PC-3 (cell line): ENCODE measurements around the gene CFAP91.

Experiments used
- CTCF ChIP-seq: fragments of 300-600 bp; sonication (generic); conservative IDR thresholded peaks from 2 replicates; pipeline ENCODE4 v1.5.1; 2017; ENCODE audit warnings: antibody characterized with exemption, low read depth, mild to moderate bottlenecking, low read length
- EZH2 ChIP-seq: fragments of 300-600 bp; sonication (generic); IDR thresholded peaks from one replicate; pipeline ENCODE4 v1.6.1; 2017; ENCODE audit warnings: antibody characterized with exemption, mild to moderate bottlenecking, low read length; ENCODE audit not compliant: unreplicated experiment
- EZH2phosphoT487 ChIP-seq: fragments of 300-600 bp; sonication (generic); IDR thresholded peaks from 2 replicates; pipeline ENCODE4 v1.6.1; 2018; ENCODE audit warnings: mild to moderate bottlenecking, antibody characterized with exemption, low read length, borderline replicate concordance

GRCh38 chr3:119731560-119732343 is 28.9 kb downstream of the CFAP91 start:
- no peak for TF ChIP-seq CTCF
- TF ChIP-seq EZH2phosphoT487 = no peak
- TF ChIP-seq EZH2 = no peak
